HG02973 (cell line): ENCODE results near the gene BICRAL.
A peak's percentile ranks its signal among the peaks of the same experiment; 100 is the strongest.
"Not testable (repeated sequence)": the region's sequence is repeated elsewhere in the genome, so short reads cannot be mapped to it uniquely, and the experiment has no call there.

ENCODE experiments used
- ATAC-seq: cut with Tn5 transposase; IDR thresholded peaks from one replicate; pipeline ENCODE4 v1.9.1; 2021; ENCODE audit warnings: moderate library complexity; ENCODE audit not compliant: unreplicated experiment

Gene BICRAL

GRCh38 chr6:42841844-42842584 is 60.2 kb downstream of the BICRAL start:
- ATAC-seq = no peak

GRCh38 chr6:42845327-42845694 is 63.5 kb downstream of the BICRAL start:
- ATAC-seq = no peak

- ATAC-seq = no peak
Measured at GRCh38 chr6:42846505-42846904, 64.7 kb downstream of the BICRAL start.

- no peak for ATAC-seq
Measured at GRCh38 chr6:42848700-42849099, 66.8 kb downstream of the BICRAL start.

GRCh38 chr6:42851599-42851998 is 69.7 kb downstream of the BICRAL start:
- no peak for ATAC-seq

GRCh38 chr6:42860036-42860435 is 78.2 kb downstream of the BICRAL start:
- ATAC-seq = no peak

GRCh38 chr6:42860481-42860880 is 78.6 kb downstream of the BICRAL start:
- no peak for ATAC-seq

- no peak for ATAC-seq
Measured at GRCh38 chr6:42864602-42865001, 82.8 kb downstream of the BICRAL start.

- no peak for ATAC-seq
Measured at GRCh38 chr6:42870145-42870936, 88.5 kb downstream of the BICRAL start.

- no peak for ATAC-seq
Measured at GRCh38 chr6:42871711-42872110, 89.9 kb downstream of the BICRAL start.

- no peak for ATAC-seq
Measured at GRCh38 chr6:42873313-42873712, 91.5 kb downstream of the BICRAL start.

- no peak for ATAC-seq
Measured at GRCh38 chr6:42877695-42878094, 95.8 kb downstream of the BICRAL start.

GRCh38 chr6:42879372-42880239 is 97.8 kb downstream of the BICRAL start, which contains the start of gene RPL7L1:
Gene RPL7L1, plus strand, starts transcription at chr6:42879616. Its CDS starts 295 bp downstream, at chr6:42879911.
- peak; percentile 88 for ATAC-seq

GRCh38 chr6:42880240-42880817 is 98.5 kb downstream of the BICRAL start:
- ATAC-seq = not testable (repeated sequence)

- ATAC-seq = not testable (repeated sequence)
Measured at GRCh38 chr6:42880871-42881270, 99.0 kb downstream of the BICRAL start.

- ATAC-seq = no peak
Measured at GRCh38 chr6:42885702-42886101, 103.8 kb downstream of the BICRAL start.

- not testable (repeated sequence) for ATAC-seq
Measured at GRCh38 chr6:42888201-42888600, 106.3 kb downstream of the BICRAL start.

GRCh38 chr6:42889815-42890214 is 108.0 kb downstream of the BICRAL start:
- ATAC-seq = no peak

GRCh38 chr6:42890311-42891198 is 108.7 kb downstream of the BICRAL start:
- peak; percentile 78 for ATAC-seq

- ATAC-seq = no peak
Measured at GRCh38 chr6:42891199-42891722, 109.4 kb downstream of the BICRAL start.
